ENCODE measurements around the gene METTL23. TPM values are rescaled to one million over a fixed set of nuclear protein-coding genes. Genes with fewer than 3 reads are reported as not detected.

The METTL23 gene
- total and polyA plus RNA-seq, 12 donors: 18.0 to 41.8 (median 24.7) TPM

DNA sequence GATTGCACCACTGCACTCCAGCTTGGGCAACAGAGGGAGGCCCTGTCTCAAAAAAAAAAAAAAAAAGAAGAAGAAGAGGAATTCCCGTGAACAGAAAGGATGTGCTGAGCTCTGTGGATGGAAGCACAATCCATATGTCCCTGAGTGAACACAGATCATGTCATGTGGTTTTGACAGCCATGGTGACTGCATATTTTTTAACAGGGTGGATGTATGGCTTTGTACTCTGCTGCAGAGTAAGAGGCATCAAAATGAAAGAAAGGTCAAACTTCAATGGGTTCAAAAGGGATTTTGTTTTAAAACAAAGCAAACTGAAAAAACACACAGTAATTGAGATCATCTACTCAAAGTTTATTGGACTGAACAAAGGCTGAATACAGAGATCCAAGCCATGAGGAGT is 47.4 kb upstream of the METTL23 start:
- Histone ChIP-seq H3K9me3 (no peaks in the 10 kb centered on the region), H3K27me3 (no peaks in the 10 kb centered on the region), H3K4me3 (no peak overlapping the region), H3K27ac (peak overlapping the region in 1 of 10 donors; percentile 36), H3K36me3 (peaks cover 0 to 80% (median 15%) of the 10 kb centered on the region in 9 donors), H3K4me1 (peaks cover 20 to 45% (median 30%) of the 10 kb centered on the region in 9 donors)
- DNase-seq: no peak
- intact Hi-C loops (cut with DNase I): loop anchor here in 2 of 10 donors (5.0 to 10.0 kb wide), 2 partner anchors 33 to 46 kb away; partner anchors contain the start of genes JMJD6 (in 1 of the 2), METTL23 (in 1 of the 2) and MXRA7 (in 1 of the 2)
- TF ChIP-seq, protein P1, sequence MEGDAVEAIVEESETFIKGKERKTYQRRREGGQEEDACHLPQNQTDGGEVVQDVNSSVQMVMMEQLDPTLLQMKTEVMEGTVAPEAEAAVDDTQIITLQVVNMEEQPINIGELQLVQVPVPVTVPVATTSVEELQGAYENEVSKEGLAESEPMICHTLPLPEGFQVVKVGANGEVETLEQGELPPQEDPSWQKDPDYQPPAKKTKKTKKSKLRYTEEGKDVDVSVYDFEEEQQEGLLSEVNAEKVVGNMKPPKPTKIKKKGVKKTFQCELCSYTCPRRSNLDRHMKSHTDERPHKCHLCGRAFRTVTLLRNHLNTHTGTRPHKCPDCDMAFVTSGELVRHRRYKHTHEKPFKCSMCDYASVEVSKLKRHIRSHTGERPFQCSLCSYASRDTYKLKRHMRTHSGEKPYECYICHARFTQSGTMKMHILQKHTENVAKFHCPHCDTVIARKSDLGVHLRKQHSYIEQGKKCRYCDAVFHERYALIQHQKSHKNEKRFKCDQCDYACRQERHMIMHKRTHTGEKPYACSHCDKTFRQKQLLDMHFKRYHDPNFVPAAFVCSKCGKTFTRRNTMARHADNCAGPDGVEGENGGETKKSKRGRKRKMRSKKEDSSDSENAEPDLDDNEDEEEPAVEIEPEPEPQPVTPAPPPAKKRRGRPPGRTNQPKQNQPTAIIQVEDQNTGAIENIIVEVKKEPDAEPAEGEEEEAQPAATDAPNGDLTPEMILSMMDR (IDR thresholded peaks at IDR 0.05): no peak
- no peak for ATAC-seq
- WGBS, 2 donors: 59 to 80% methylated on average over 1 of the region's 1 CpG

DNA sequence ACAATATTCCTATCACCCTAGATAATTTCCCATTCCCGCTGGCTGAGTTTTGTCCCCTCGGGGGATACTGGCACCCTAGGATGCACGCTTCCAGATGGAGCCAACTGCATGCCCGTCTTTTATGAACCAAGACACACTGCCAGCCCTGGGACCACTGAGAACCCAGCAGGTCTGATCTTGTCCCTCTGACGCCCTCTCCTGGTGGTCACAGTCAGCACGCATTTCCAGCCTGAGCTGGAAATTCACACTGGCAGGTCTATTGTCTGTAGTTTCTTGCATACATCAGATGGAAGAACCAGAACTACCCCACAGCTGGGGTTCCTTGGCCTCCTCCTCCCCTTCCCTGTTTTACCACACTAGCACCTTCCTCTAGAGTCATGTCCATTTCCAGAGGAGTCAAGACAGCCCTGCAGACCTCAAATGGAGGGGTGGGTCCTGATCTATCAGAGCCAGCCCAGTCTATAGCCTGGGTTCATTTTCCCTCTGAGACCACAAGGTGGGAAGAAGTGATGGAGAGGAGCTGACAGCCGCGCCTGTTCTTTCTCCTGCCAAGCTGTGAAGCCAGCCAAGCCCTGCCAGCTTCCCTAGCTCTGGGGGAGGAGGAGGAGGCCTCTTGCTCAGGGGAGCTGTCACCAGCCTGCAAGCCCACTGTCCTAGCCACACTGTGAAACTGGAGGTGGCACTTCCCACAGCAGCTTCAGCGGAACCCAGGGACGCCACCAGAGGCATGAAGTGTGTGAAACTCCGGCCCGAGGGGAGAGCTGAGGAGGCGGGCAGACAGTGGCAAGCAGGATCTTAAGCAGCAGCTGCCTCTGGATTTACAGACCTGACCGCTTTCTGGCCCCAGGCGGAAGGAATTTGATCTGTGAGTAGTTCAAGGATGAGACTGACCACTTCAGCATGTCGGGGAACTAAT is 45.2 kb upstream of the METTL23 start:
- peaks cover 0 to 85% (median 22%) of the 10 kb centered on the region in 9 donors for H3K36me3 ChIP-seq
- DNase-seq: peak; percentile 68 to 73
- 41% methylated on average over 16 of the region's 16 CpGs for WGBS, 2 donors
- H3K27me3 ChIP-seq: no peaks in the 10 kb centered on the region
- TF ChIP-seq, protein P1 (IDR thresholded peaks at IDR 0.05): peak; percentile 50 to 80 (median 73)
- intact Hi-C loops (cut with DNase I): loop anchor here in 4 of 10 donors (2.0 to 5.0 kb wide), 3 partner anchors 33 to 124 kb away; no protein-coding TSS in a partner anchor
- peak overlapping the region in 3 of 10 donors; percentile 6 to 14 (median 7) for H3K4me3 ChIP-seq
- H3K27ac ChIP-seq: peak overlapping the region; percentile 49 to 99 (median 90)
- peaks cover 32 to 62% (median 52%) of the 10 kb centered on the region in 9 donors for H3K4me1 ChIP-seq
- no peaks in the 10 kb centered on the region for H3K9me3 ChIP-seq
- ATAC-seq: peak; percentile 30 to 76 (median 62)

DNA sequence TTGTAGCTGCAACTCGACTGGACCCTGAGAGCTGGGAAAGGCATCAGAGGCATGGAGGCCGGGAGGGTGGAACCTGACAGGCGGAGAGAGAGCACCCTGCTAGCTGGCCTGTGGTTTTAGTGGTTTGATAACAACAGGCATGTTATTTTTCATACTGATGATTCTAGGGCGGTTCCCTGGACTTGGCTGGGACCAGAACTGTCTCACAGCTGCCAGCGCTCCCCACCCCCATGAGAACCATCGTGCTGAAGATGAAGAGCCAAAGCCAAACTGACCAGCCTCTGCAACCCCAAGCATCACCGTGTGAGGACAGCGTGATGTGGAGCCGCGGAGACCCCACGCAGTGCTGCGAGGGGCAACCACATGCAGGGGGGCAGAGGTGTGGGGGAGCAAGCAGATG is 44.3 kb upstream of the METTL23 start:
- Histone ChIP-seq H3K4me1 (peaks cover 39 to 70% (median 60%) of the 10 kb centered on the region in 9 donors), H3K4me3 (peak overlapping the region in 3 of 10 donors; percentile 6 to 14 (median 7)), H3K27me3 (no peaks in the 10 kb centered on the region), H3K27ac (peak overlapping the region; percentile 49 to 99 (median 90)), H3K9me3 (no peaks in the 10 kb centered on the region), H3K36me3 (peaks cover 0 to 82% (median 16%) of the 10 kb centered on the region in 9 donors)
- DNase-seq (peak; percentile 58 to 61), ATAC-seq (peak; percentile 21 to 72 (median 49))
- TF ChIP-seq, protein P1 (IDR thresholded peaks at IDR 0.05): no peak
- intact Hi-C loops (cut with DNase I): loop anchor here in 3 of 10 donors (5.0 kb wide), 2 partner anchors 35 to 125 kb away; no protein-coding TSS in a partner anchor
- WGBS, 2 donors: 45 to 50% methylated on average over 12 of the region's 12 CpGs

DNA sequence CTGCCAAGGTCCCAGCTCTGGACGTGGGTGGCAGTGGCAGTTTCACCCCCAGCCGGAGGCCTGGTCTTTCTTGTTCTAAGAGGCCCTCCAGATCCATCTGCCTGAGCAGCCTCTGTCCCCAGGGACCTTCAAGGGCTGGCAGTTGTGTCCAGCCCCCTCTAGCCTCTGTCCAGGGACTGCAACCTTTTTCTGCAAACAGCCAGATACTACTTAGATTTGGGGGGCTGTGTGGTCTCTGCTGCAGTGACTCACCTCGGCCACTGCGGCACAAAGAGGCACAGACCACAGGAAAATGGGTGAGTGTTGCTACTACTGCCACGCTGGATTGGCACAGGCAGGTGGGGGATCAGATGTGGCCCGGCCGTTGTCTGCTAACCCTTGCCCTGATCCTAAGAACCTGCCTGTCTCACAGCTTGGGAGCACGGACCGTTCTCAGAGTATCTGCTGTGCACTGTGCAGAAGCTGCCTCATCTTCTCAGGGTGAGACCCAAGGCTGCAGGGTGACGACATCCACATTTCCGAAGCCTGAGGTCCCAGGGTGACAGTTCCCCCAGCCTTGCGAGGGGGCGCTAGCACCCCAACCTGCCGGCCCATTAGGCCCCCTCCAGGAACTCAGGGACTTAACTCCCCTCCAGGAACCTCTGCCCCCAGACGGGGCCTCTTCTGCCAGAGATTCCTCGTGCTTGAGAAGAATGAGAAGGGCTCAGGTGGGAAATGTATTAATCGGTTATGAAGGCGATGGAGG is 43.5 kb upstream of the METTL23 start:
- no peaks in the 10 kb centered on the region for H3K27me3 ChIP-seq
- H3K9me3 ChIP-seq: no peaks in the 10 kb centered on the region
- TF ChIP-seq, protein P1 (IDR thresholded peaks at IDR 0.05): peak in 3 of 9 donors; percentile 4 to 12 (median 12)
- intact Hi-C loops (cut with DNase I): loop anchor here in 3 of 10 donors (5.0 kb wide), 2 partner anchors 34 to 126 kb away; no protein-coding TSS in a partner anchor
- ATAC-seq: no peak
- DNase-seq: no peak
- H3K4me1 ChIP-seq: peaks cover 48 to 79% (median 69%) of the 10 kb centered on the region in 9 donors
- 60 to 64% methylated on average over 18 of the region's 18 CpGs for WGBS, 2 donors
- H3K27ac ChIP-seq: peak overlapping the region; percentile 39 to 99 (median 90)
- H3K4me3 ChIP-seq: no peak overlapping the region
- peaks cover 0 to 77% (median 9%) of the 10 kb centered on the region in 9 donors for H3K36me3 ChIP-seq
